Cardiac muscle cell (in vitro differentiated cells and primary cell): ENCODE data around the gene MKRN1. TPM values are rescaled to one million over a fixed set of nuclear protein-coding genes. Genes with fewer than 3 reads are reported as not detected.

ENCODE experiments used
- DNase-seq, 2 donors: peaks; one replicate each; pipeline versions ENCODE4 v3.0.0 to v3.0.0-alpha.2; 2010 to 2017; ENCODE audit warnings: low read depth in 1 of 2, low spot score in 1 of 2
- H3K27ac ChIP-seq: fragments of 200-600 bp; sonication (generic); 2 replicates; pipeline ENCODE4 v1.5.1; 2016
- H3K27me3 ChIP-seq: fragments of 200-600 bp; sonication (generic); 2 replicates; pipeline ENCODE4 v1.6.0; 2016; ENCODE audit warnings: control low read depth
- H3K36me3 ChIP-seq: fragments of 200-600 bp; sonication (generic); 2 replicates; pipeline ENCODE4 v1.5.1; 2016; ENCODE audit warnings: control low read depth
- H3K4me1 ChIP-seq: fragments of 200-600 bp; sonication (generic); 2 replicates; pipeline ENCODE4 v1.8.1; 2017; ENCODE audit warnings: low read depth, mild to moderate bottlenecking, mixed run types
- H3K4me3 ChIP-seq: fragments of 200-600 bp; sonication (generic); 2 replicates; pipeline ENCODE4 v1.5.1; 2016; ENCODE audit warnings: mild to moderate bottlenecking
- H3K9me3 ChIP-seq: fragments of 200-600 bp; sonication (generic); 2 replicates; pipeline ENCODE4 v1.5.1; 2017; ENCODE audit warnings: low read depth, mild to moderate bottlenecking, control low read depth
- polyA plus RNA-seq: library from polyadenylated mRNA; unstranded; fragments of >200 nt; fragmentation: Nextera tagmentation; extraction: Ambion mirVana; gene quantifications from 2 replicates; pipeline ENCODE4 v1.2.1, GENCODE V29; 2016
- total RNA-seq: library from RNA; depleted of rRNA; stranded (reverse); fragments of >200 nt; gene quantifications from 2 replicates; pipeline ENCODE4 v1.2.3, GENCODE V29; 2016
- TF ChIP-seq, protein P1 (sequence below): IDR thresholded peaks from 2 replicates; pipeline ENCODE4 v1.5.1; 2012; ENCODE audit warnings: low read depth, mild to moderate bottlenecking, low read length

The MKRN1 gene, protein sequence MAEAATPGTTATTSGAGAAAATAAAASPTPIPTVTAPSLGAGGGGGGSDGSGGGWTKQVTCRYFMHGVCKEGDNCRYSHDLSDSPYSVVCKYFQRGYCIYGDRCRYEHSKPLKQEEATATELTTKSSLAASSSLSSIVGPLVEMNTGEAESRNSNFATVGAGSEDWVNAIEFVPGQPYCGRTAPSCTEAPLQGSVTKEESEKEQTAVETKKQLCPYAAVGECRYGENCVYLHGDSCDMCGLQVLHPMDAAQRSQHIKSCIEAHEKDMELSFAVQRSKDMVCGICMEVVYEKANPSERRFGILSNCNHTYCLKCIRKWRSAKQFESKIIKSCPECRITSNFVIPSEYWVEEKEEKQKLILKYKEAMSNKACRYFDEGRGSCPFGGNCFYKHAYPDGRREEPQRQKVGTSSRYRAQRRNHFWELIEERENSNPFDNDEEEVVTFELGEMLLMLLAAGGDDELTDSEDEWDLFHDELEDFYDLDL
- total RNA-seq (143 and 247 TPM in 2 replicates), polyA plus RNA-seq (156 and 216 TPM in 2 replicates)

DNA sequence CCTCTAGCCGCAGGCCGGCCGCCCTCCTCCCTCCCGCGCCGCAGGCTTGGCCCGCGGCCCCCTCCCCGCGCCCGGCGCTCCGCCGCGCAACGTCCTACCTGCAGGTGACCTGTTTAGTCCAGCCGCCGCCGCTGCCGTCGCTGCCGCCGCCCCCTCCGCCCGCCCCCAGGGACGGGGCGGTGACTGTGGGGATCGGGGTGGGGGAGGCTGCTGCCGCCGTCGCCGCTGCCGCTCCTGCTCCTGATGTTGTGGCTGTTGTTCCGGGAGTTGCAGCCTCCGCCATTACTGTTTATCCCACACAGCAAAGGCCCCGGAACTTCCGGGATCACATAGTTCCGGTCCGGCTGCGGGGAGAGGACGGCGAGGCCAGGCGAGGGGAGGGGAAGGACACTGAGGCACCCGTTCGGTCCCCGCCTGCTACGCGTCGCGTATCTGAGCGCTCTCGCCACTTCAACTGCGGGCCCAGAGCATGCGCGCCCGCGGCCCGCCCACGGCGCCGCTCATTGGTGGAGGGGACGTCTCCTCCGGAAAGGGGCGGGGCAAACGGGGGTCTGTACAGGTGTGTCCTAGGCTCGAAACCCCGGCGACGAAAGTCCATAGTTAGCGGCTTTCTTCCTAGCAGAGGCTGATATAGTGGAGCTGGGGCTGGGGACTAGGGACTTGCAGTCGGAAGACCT lies at the start of gene MKRN1:
Gene MKRN1 (minus strand): TSS at position 444 of the 677 bp plus-strand sequence. CDS start 161 bp downstream, at position 283.
- H3K4me1 ChIP-seq: peaks cover 13% of the 10 kb centered on the region
- peak; percentile 94 to 98 for DNase-seq
- no peaks in the 10 kb centered on the region for H3K27me3 ChIP-seq
- H3K36me3 ChIP-seq: no peaks in the 10 kb centered on the region
- TF ChIP-seq, protein P1, sequence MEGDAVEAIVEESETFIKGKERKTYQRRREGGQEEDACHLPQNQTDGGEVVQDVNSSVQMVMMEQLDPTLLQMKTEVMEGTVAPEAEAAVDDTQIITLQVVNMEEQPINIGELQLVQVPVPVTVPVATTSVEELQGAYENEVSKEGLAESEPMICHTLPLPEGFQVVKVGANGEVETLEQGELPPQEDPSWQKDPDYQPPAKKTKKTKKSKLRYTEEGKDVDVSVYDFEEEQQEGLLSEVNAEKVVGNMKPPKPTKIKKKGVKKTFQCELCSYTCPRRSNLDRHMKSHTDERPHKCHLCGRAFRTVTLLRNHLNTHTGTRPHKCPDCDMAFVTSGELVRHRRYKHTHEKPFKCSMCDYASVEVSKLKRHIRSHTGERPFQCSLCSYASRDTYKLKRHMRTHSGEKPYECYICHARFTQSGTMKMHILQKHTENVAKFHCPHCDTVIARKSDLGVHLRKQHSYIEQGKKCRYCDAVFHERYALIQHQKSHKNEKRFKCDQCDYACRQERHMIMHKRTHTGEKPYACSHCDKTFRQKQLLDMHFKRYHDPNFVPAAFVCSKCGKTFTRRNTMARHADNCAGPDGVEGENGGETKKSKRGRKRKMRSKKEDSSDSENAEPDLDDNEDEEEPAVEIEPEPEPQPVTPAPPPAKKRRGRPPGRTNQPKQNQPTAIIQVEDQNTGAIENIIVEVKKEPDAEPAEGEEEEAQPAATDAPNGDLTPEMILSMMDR: no peak
- peak within 1 kb of the TSS; percentile 90 for H3K4me3 ChIP-seq
- no peaks in the 10 kb centered on the region for H3K9me3 ChIP-seq
- H3K27ac ChIP-seq: peak within 1 kb of the TSS; percentile 96

DNA sequence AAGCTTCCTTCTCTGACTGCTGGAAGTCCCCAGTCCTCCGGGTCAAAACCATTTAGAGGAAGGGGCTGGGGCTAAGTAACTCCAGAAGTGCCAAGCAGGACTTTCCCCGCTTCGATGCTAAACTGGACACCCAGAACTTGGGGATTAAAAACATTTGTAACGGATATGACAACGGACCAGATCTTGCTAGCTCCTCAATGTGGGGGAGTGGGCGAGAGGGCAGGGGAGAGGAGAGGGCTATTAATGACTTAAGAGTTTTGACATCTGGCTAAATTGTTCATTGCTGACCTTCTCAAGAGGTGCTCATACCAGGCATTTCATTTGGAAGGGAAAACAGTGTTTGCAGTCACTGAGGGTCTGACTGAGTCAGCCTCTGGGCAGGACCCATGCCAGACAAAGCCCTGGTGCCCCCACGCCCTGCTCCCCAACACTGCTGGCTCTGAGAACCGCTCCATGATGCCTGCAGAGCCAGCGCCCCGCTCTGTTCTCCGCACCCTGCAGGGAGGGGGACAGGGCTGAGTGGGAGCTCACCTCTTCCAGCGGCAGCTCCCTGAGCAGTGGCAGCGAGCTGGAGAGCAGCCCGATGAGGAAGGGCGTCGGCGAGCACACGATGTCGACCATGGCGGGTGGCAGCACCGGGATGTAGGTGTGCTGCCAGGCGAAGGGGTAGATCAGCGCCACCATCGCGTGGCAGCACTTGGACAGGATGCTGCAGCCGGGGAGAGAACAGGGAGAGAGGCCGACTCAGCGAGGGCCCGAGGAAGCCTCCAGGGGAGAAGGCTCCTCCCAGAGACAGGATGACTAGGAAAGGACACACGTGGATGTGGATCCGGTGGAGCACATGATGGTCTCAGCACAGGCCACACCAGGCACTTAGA lies 47.7 kb upstream of the MKRN1 start:
- Histone ChIP-seq H3K4me1 (no peaks in the 10 kb centered on the region), H3K36me3 (no peaks in the 10 kb centered on the region), H3K27me3 (no peaks in the 10 kb centered on the region), H3K9me3 (no peaks in the 10 kb centered on the region), H3K27ac (no peak overlapping the region), H3K4me3 (no peak overlapping the region)
- no peak for DNase-seq
- TF ChIP-seq, protein P1: no peak

GRCh38 chr7:140526214-140526613 lies 46.9 kb upstream of the MKRN1 start:
- Histone ChIP-seq H3K4me1 (no peaks in the 10 kb centered on the region), H3K27ac (no peak overlapping the region), H3K4me3 (no peak overlapping the region), H3K27me3 (no peaks in the 10 kb centered on the region), H3K36me3 (no peaks in the 10 kb centered on the region), H3K9me3 (no peaks in the 10 kb centered on the region)
- no peak for DNase-seq
- TF ChIP-seq, protein P1: no peak

GRCh38 chr7:140525743-140526142 lies 46.4 kb upstream of the MKRN1 start:
- H3K4me3 ChIP-seq: no peak overlapping the region
- DNase-seq: peak in 1 of 2 donors; percentile 68
- TF ChIP-seq, protein P1: no peak
- H3K27ac ChIP-seq: no peak overlapping the region
- no peaks in the 10 kb centered on the region for H3K36me3 ChIP-seq
- no peaks in the 10 kb centered on the region for H3K27me3 ChIP-seq
- no peaks in the 10 kb centered on the region for H3K9me3 ChIP-seq
- H3K4me1 ChIP-seq: no peaks in the 10 kb centered on the region

- TF ChIP-seq, protein P1: no peak
- Histone ChIP-seq H3K27me3 (no peaks in the 10 kb centered on the region), H3K4me3 (no peak overlapping the region), H3K36me3 (no peaks in the 10 kb centered on the region), H3K9me3 (no peaks in the 10 kb centered on the region), H3K4me1 (no peaks in the 10 kb centered on the region), H3K27ac (no peak overlapping the region)
- DNase-seq: no peak
Measured at GRCh38 chr7:140521421-140521820, 42.1 kb upstream of the MKRN1 start.
